NCI-H2107 treated with DMSO at 0.1 percent for 48 hours (cell line): Measurements from ENCODE around the gene CDCP2.
"Not testable (repeated sequence)": the region's sequence is repeated elsewhere in the genome, so short reads cannot be mapped to it uniquely, and the experiment has no call there.

Experiments used
- DNase-seq: peaks from one replicate; lab custom pipeline; 2025; ENCODE audit not compliant: unreplicated experiment; lab: John Stamatoyannopoulos, UW

The CDCP2 gene

DNA sequence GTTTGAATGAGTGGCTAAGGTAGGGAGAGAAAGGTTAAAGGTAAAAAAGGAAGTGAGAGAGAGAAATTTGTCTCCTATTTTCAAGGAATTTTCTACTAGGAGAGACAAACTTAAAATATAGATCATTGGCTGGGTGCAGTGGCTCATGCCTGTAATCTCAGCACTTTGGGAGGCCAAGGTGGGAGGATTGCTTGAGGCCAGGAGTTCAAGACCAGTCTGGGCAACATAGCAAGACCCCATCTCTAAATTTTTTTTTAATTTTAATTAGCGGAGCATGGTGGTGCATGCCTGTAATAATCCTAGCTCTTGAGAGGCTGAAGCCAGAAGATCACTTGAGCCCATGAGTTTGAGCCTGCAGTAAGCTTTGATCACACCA, 58.1 kb downstream of the CDCP2 start:
- DNase-seq: not testable (repeated sequence)

DNA sequence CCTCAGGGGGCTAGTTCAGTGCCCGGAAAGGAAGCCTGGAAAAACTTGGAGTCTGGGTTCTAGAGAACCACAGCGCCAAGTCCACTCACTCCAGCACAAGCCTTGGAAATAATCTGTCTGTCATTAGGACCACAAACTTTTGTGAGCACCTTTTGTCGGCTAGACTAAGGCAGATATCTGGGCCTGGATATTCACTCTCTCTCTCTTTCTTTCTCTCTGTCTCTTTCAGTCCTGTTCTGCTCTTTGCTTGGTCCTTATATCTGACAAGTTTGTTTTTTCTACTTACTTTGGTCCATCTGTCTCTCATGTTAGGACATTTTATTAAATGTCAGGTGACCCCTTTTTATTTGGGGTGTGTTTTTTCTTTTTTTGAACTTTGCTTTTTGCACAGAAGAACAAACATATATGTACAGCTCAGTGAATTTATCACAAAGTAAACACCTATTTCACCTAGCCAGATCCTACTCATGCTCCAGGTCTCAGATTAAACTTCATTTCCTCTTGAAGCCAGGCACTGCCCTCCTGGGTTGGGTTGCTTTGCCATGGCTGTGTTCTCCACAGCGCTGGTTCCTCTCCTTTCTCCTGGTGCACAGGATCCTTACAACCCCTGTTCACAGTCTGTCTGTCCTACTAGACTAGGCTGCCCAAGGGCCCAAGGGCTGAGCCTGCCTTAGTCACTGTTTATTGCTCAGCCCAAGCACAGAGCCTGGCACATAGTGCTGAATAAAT, 58.6 kb downstream of the CDCP2 start:
- DNase-seq: no peak

GRCh38 chr1:54091666-54092065, 61.1 kb downstream of the CDCP2 start:
- no peak for DNase-seq

DNA sequence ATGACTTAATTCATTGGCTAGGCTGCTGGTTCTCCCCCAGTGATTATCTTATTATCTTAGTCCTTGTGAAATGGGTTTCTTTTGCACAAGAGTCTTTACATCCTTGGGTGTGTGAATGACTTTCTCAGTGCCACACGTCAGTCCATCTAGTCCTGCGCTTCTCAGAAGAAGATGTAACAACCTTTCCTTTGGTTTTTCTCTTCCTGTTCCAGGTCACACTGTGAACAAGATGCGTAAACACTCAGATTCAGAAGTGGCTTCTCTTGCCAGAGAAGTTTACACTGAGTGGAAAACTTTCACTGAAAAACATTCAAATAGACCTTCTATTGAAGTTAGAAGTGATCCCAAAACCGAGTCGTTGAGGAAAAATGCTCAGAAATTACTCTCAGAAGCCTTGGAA, 64.4 kb downstream of the CDCP2 start:
- DNase-seq: no peak

GRCh38 chr1:54086754-54087153, 66.0 kb downstream of the CDCP2 start:
- no peak for DNase-seq

DNA sequence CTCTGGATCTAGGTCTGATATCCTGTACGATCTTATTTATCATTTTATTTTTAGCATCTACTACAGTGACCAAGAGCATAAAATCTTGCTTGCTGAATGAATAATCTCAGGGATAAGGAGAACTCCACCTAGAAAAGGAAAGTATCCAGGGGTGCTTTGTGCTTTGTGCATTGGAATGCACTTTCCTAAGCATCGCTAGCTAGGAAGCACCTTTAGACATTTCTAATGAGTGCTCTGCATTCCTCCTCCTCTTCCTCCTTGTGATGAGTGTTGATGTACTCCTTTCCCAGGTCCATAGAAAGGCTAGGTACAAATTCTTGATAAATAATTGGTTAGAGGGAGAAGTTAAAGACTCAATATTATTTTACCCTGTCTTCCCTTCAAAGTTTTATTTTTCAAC, 68.0 kb downstream of the CDCP2 start:
- DNase-seq: no peak
